Fibroblast of upper back skin (primary cell): ENCODE measurements around the gene CD164L2.

Experiments used
- DNase-seq: peaks from one replicate; pipeline ENCODE4 v3.0.0-alpha.2; 2013

Gene CD164L2

GRCh38 chr1:27342778-27343638, 40.1 kb downstream of the CD164L2 start:
- DNase-seq, result no peak

DNA sequence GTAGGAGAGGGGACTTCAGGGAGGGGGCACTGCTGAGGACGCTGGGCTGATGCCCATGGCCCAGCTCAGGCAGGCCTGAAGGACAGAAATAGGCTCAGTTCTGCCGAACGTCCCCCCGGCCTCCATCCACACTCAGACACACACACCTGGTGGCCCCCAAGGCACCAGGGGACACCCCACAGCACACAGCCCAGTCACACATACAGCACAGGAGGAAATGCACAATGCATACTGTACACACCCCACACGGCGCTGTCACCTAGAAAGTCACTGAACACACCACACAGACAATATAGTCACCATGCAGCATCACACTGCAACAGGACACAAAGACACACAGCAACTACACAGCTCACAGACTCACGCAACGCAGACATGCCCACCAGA, 40.7 kb downstream of the CD164L2 start:
- no peak for DNase-seq

DNA sequence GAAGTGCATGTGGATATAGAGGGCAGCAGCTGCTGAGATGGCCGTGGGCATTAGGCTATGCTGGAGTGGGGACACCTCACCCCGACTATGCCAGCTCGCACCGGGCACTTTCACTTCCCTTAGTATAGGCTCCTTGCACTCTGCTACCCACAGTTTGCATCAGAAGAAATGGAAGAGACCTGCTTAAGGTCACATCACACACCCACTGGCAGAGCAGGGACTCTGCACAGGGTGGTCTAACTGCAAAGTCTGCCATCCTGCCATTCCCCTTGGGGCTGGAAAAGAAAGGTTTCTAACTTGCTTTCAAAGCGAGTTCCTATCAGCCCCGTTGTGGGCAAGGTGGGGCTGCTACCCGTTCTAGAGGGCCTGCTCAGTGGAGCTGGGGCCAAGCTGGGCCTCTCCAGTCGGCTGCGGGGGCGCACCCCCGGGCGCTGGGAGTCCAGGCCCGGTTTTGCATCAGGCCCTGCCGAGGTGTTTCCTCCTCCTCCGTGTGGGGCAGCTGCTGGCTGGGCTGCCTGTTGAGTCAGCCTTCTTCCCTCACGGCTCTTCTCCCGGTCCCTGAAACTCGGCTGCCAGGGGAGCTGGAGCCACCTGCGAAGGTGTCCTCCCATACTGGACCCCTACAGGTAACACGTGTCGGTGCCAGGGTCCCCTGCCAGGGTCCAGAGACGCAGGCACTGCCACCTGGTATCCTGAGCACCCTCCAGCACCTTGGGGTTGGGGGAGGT, 41.4 kb downstream of the CD164L2 start, which contains the start of gene SYTL1:
TSS of gene SYTL1 (plus strand) at position 498 of the 728 bp plus-strand sequence. CDS start 3,313 bp downstream, outside the sequence.
- peak; percentile 75 for DNase-seq

DNA sequence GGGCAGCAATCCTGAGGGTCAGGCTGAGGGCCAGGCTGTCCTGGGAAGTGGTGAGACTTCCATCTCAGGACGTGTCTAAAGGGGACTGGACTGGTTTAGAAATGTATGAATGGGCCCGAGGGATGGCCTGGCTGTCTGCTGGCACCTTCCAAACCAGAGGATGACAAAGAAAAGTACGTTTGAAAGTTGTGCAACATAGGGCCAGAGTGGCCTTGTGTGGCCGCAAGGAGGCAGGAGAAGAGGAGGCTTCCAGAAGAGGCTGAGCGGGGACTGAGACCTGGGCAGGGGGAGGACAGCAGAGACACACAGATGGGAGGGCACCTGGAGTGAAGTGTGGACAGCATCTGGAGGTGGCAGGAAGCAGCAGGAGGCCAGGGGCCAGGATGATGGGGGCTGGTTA, 43.9 kb downstream of the CD164L2 start:
- no peak for DNase-seq

GRCh38 chr1:27338751-27339150, 44.4 kb downstream of the CD164L2 start:
- no peak for DNase-seq

- DNase-seq, result no peak
Measured at GRCh38 chr1:27336756-27337155, 46.4 kb downstream of the CD164L2 start.

- no peak for DNase-seq
Measured at GRCh38 chr1:27335506-27336422, 47.4 kb downstream of the CD164L2 start.

GRCh38 chr1:27333717-27334279, 49.3 kb downstream of the CD164L2 start:
- DNase-seq, result no peak

DNA sequence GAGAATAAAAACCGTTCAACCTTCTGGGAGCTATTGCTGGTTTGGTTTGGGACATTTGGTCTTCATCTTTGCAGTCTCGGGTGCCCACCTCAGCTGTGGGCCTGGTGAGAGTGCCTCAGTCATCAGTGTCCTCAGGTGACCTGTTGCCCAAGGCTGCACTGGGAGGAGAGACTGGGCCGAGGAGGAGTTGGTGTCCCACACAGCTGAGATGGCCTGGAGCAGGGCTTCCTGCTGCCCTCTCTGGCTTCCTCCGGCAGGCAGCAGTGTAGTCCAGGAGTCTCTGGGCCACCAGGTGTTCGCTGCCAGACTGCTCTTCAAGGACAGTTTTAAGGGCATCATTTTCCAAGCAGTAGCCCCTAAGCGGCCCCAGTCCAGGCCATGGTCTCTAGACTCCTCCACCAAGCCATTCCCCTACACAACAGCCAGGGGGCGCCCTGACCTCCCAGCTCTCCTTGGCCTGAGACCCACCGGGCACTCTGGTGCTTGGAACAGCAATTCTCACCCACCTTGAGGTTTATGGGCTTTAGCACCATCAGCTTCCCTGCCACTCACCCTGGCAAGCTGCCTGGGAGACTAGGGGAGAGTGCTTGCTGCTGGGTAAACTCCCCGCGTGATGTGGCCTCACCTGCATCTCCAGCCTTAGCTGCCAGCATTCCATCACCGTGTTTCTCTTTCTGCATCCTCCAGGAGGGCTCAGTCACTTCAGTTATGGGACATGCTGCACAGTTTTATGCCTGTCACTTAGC, 50.4 kb downstream of the CD164L2 start:
- DNase-seq, result peak; percentile 16

- no peak for DNase-seq
Measured at GRCh38 chr1:27331922-27332321, 51.2 kb downstream of the CD164L2 start.

DNA sequence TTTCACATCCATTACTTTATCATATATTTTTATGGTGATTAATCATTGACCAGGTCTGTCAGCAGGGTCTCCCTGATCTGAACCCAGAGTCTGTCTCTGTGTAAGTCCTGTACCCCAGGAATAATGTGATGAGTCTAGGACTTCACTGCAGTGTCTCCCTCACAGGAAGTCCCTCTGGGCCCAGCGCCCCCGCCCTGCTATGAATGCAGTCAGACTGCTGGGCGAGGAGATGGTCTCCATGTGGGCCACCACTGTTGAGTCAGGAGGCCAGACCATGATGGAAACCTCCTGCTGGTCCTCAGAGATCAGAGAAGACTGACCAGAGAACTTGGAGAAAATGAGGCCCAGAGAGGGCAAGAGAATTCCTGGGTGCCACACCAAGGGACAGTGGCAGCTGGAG, 51.7 kb downstream of the CD164L2 start:
- no peak for DNase-seq

DNA sequence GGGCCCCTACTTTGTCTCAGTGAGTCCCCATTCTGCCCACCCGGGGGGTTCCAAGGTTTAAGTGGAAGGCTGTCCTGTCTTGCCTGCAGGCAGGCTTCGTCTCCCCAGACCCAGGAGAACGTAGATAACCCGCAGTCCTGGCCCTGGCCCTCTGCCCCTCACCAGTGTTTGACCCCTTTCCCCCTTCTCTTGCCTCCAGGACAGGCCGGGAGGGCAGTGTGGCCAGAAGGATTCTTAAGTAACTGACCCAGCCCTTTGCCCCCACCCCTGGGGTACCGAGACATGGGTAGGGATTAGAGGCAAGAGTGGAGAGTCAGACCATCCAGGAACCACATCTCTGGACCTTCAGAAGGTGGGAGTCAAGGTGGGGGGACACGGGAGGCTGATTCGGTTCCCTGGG, 52.3 kb downstream of the CD164L2 start:
- DNase-seq, result no peak
